SH-SY5Y (cell line): Measurements from ENCODE around the gene CPEB2.

ENCODE experiments used
- GATA2 ChIP-seq: IDR thresholded peaks from 2 replicates; pipeline ENCODE4 v1.6.1; 2011; ENCODE audit warnings: mild to moderate bottlenecking, low read depth, low read length
- GATA3 ChIP-seq: IDR thresholded peaks from 2 replicates; pipeline ENCODE4 v1.6.1; 2011; ENCODE audit warnings: low read depth, mild to moderate bottlenecking, low read length, moderate library complexity

GRCh38 chr4:15034071-15034764 is 31.9 kb downstream of the CPEB2 start:
- TF ChIP-seq GATA2 (no peak), GATA3 (no peak)
